H1 (cell line): ENCODE measurements around the gene TRAK1. TPM values are rescaled to one million over a fixed set of nuclear protein-coding genes. Genes with fewer than 3 reads are reported as not detected.

ENCODE experiments used
- BACH1 ChIP-seq: IDR thresholded peaks from 2 replicates; pipeline ENCODE4 v1.6.1; 2012; ENCODE audit warnings: low read length, improper control_type of control experiment
- BCL11A ChIP-seq, 2 experiments: IDR thresholded peaks; one replicate each; pipeline ENCODE4 v1.6.1; 2011; ENCODE audit warnings: low read depth in 2 of 2, low read length in 2 of 2, mild to moderate bottlenecking in 2 of 2
- CREB1 ChIP-seq: IDR thresholded peaks from 2 replicates; pipeline ENCODE4 v1.6.1; 2012; ENCODE audit warnings: inconsistent platforms
- POU5F1 ChIP-seq: IDR thresholded peaks from 2 replicates; pipeline ENCODE4 v1.6.1; 2011; ENCODE audit warnings: low read depth, mild to moderate bottlenecking, low read length, moderate library complexity
- RBBP5 ChIP-seq: IDR thresholded peaks from 2 replicates; pipeline ENCODE4 v1.7.1; 2012; ENCODE audit warnings: low read depth, mild to moderate bottlenecking, inconsistent platforms, low read length, moderate library complexity, borderline replicate concordance
- SP4 ChIP-seq: IDR thresholded peaks from 2 replicates; pipeline ENCODE4 v1.6.1; 2012; ENCODE audit warnings: low read length, inconsistent platforms
- polyA plus RNA-seq, 7 experiments: library from polyadenylated mRNA; depleted of rRNA in 3 of 7; stranded (reverse) in 5 of 7; unstranded in 2 of 7; fragments of >200 nt in 5 of 7; fragments of 200-250 nt in 2 of 7; gene quantifications; 1 replicate in 5 of 7; 2 replicates in 1 of 7; 4 replicates in 1 of 7; pipeline versions ENCODE4 v1.2.1 to v1.2.3, GENCODE V29; 2011 to 2013; ENCODE audit warnings: missing spikeins in 2 of 7, mixed read lengths in 2 of 7
- total RNA-seq: library from RNA; stranded (reverse); fragmentation: NEBNext Ultra II Directional; extraction: Animal tissue kit (Norgen Biotek cat#: 25700); gene quantifications from 2 replicates; pipeline ENCODE4 v1.2.1, GENCODE V29; 2021

The TRAK1 gene
- total and polyA plus RNA-seq, 2 of the 8 experiments (the other 6 are each of a cell fraction or from before 2014, with no cell fraction given): 21.3 to 32.7 TPM

DNA sequence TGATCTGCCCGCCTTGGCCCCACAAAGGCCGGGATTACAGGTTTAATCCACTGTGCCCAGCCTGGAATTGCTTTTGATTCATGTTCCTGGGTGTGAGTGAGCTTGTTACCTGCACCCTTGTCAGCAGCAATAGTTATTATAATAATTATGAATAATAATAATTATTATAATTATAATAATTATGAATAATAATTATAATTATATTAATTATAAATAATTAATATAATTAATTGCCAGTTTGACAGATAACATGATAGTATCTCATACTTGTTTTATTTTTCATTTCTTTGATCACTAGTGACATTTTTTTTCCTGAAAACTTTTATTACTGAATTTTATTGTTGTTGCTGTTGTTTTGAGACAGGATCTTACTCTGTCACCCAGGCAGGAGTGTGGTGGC is 21.1 kb upstream of the TRAK1 start (continued):
- TF ChIP-seq RBBP5 (no peak), BACH1 (no peak), SP4 (no peak), CREB1 (no peak), POU5F1 (no peak), BCL11A (IDR thresholded peaks at IDR 0.05; ENCODE audit: low read depth in 2 of 2, low read length in 2 of 2) (no peak)
- TF ChIP-seq, all 59 proteins: peak for 0
